Tibial nerve (tissue), 4 donors: ENCODE data around the gene IL1RN. TPM values are rescaled to one million over a fixed set of nuclear protein-coding genes. Genes with fewer than 3 reads are reported as not detected.

Experiments used
- DNase-seq, 2 donors: peaks; one replicate each; pipeline ENCODE4 v3.0.0-alpha.2; 2019; ENCODE audit warnings: low spot score in 2 of 2
- H3K27ac ChIP-seq, 4 donors: fragments of 200-600 bp; sonication (generic) in 3 of 4; one replicate each; pipeline ENCODE4 v1.5.1; 2017 to 2019; ENCODE audit warnings: mild to moderate bottlenecking in 1 of 4
- H3K27me3 ChIP-seq, 2 donors: fragments of 200-600 bp; sonication (generic) in 1 of 2; one replicate each; pipeline versions ENCODE4 v1.5.1 to v1.6.0; 2017 to 2019
- H3K36me3 ChIP-seq, 3 donors: fragments of 200-600 bp; sonication (generic); one replicate each; pipeline ENCODE4 v1.5.1; 2018 to 2019
- H3K4me1 ChIP-seq, 4 donors: fragments of 200-600 bp; sonication (generic) in 3 of 4; one replicate each; pipeline ENCODE4 v1.5.1; 2017 to 2019
- H3K4me3 ChIP-seq, 4 donors: fragments of 200-600 bp; sonication (generic) in 3 of 4; one replicate each; pipeline ENCODE4 v1.5.1; 2017 to 2019; ENCODE audit warnings: mild to moderate bottlenecking in 1 of 4, moderate library complexity in 1 of 4
- H3K9me3 ChIP-seq, 4 donors: fragments of 200-600 bp; sonication (generic) in 3 of 4; one replicate each; pipeline ENCODE4 v1.5.1; 2017 to 2019
- CTCF ChIP-seq, 5 experiments: fragments of 200-600 bp in 3 of 5; fragments of 450-650 bp in 2 of 5; sonication (generic) in 3 of 5; IDR thresholded peaks; one replicate each; pipeline ENCODE4 v1.5.1; 2016 to 2019; ENCODE audit warnings: antibody characterized with exemption in 5 of 5, mild to moderate bottlenecking in 3 of 5, moderate library complexity in 2 of 5
- EP300 ChIP-seq, 2 donors: sonication (generic); formaldehyde crosslinking; IDR thresholded peaks; one replicate each; pipeline ENCODE4 v1.6.1; 2017; ENCODE audit warnings: antibody characterized with exemption in 2 of 2, mild to moderate bottlenecking in 1 of 2
- POLR2A ChIP-seq, 2 donors: fragments of 450-650 bp; IDR thresholded peaks; one replicate each; pipeline ENCODE4 v1.6.1; 2017; ENCODE audit warnings: antibody characterized with exemption in 2 of 2, mild to moderate bottlenecking in 2 of 2, moderate library complexity in 2 of 2
- WGBS, 2 donors: methylation state at CpG; one replicate each; pipeline ENCODE4 v1.1.5; 2018; 5-methylcytosine and 5-hydroxymethylcytosine counted together
- total RNA-seq, 4 donors: library from RNA; depleted of rRNA; stranded (reverse); fragments of >200 nt; gene quantifications; one replicate each; pipeline ENCODE4 v1.1.0, GENCODE V29; 2016

The IL1RN gene
- under 1 TPM in 1 of 4 donors, not detected in 3; 0.59 TPM for total RNA-seq

- no peaks in the 10 kb centered on the region for H3K27me3 ChIP-seq
- H3K9me3 ChIP-seq = no peaks in the 10 kb centered on the region
- DNase-seq = peak in 1 of 2 donors; percentile 42
- H3K27ac ChIP-seq = no peak within 1 kb of the TSS
- TF ChIP-seq EP300 (IDR thresholded peaks at IDR 0.05) (peak in 1 of 2 donors; percentile 83), CTCF (IDR thresholded peaks at IDR 0.05) (no peak), POLR2A (IDR thresholded peaks at IDR 0.05) (no peak)
- 80 to 83% methylated on average over 16 of the region's 16 CpGs for WGBS, 2 donors
- H3K36me3 ChIP-seq = no peaks in the 10 kb centered on the region
- no peaks in the 10 kb centered on the region for H3K4me1 ChIP-seq
- no peak within 1 kb of the TSS for H3K4me3 ChIP-seq
Measured at GRCh38 chr2:113126845-113127645, at the start of gene IL1RN. IL1RN (plus strand) TSS chr2:113127598; CDS start chr2:113127625, 27 bp downstream.

- WGBS, 2 donors = 41 to 44% methylated on average over 1 of the region's 1 CpG
- H3K27ac ChIP-seq = peak overlapping the region in 1 of 4 donors; percentile 15
Measured at GRCh38 chr2:113077921-113078320, 49.5 kb upstream of the IL1RN start.

GRCh38 chr2:113078350-113078839, 49.0 kb upstream of the IL1RN start:
- no peak for DNase-seq
- 50 to 67% methylated on average over 6 of the region's 6 CpGs for WGBS, 2 donors

More at GRCh38 chr2:113077921-113078320, 49.5 kb upstream of the IL1RN start:
- DNase-seq = no peak
- no peak overlapping the region for H3K4me3 ChIP-seq
- H3K27me3 ChIP-seq = no peaks in the 10 kb centered on the region
- peaks cover 0 to 13% (median 0%) of the 10 kb centered on the region in 4 donors for H3K4me1 ChIP-seq
- no peaks in the 10 kb centered on the region for H3K9me3 ChIP-seq
- TF ChIP-seq CTCF (IDR thresholded peaks at IDR 0.05) (no peak), EP300 (IDR thresholded peaks at IDR 0.05) (no peak), POLR2A (IDR thresholded peaks at IDR 0.05) (no peak)
- H3K36me3 ChIP-seq = no peaks in the 10 kb centered on the region

GRCh38 chr2:113079131-113079530, 48.3 kb upstream of the IL1RN start:
- Histone ChIP-seq H3K36me3 (no peaks in the 10 kb centered on the region), H3K27me3 (no peaks in the 10 kb centered on the region), H3K27ac (no peak overlapping the region), H3K4me1 (peaks cover 0 to 13% (median 0%) of the 10 kb centered on the region in 4 donors), H3K4me3 (no peak overlapping the region), H3K9me3 (no peaks in the 10 kb centered on the region)
- 63 to 89% methylated on average over 4 of the region's 4 CpGs for WGBS, 2 donors
- TF ChIP-seq POLR2A (IDR thresholded peaks at IDR 0.05) (no peak), CTCF (IDR thresholded peaks at IDR 0.05) (no peak), EP300 (IDR thresholded peaks at IDR 0.05) (no peak)
- no peak for DNase-seq

More at GRCh38 chr2:113078350-113078839, 49.0 kb upstream of the IL1RN start:
- Histone ChIP-seq H3K4me1 (peaks cover 0 to 13% (median 0%) of the 10 kb centered on the region in 4 donors), H3K4me3 (no peak overlapping the region), H3K9me3 (no peaks in the 10 kb centered on the region), H3K36me3 (no peaks in the 10 kb centered on the region), H3K27me3 (no peaks in the 10 kb centered on the region), H3K27ac (peak overlapping the region in 1 of 4 donors; percentile 15)
- TF ChIP-seq EP300 (IDR thresholded peaks at IDR 0.05) (no peak), POLR2A (IDR thresholded peaks at IDR 0.05) (no peak), CTCF (IDR thresholded peaks at IDR 0.05) (no peak)

GRCh38 chr2:113080134-113080533, 47.3 kb upstream of the IL1RN start:
- TF ChIP-seq EP300 (IDR thresholded peaks at IDR 0.05) (no peak), CTCF (IDR thresholded peaks at IDR 0.05) (peak; percentile 30 to 40 (median 35))
- 31 to 35% methylated on average over 9 of the region's 9 CpGs for WGBS, 2 donors
- Histone ChIP-seq H3K4me1 (peaks cover 0 to 13% (median 0%) of the 10 kb centered on the region in 4 donors), H3K27ac (no peak overlapping the region), H3K27me3 (no peaks in the 10 kb centered on the region), H3K36me3 (no peaks in the 10 kb centered on the region), H3K4me3 (no peak overlapping the region), H3K9me3 (no peaks in the 10 kb centered on the region)
- peak in 1 of 2 donors; percentile 32 for DNase-seq
